Measurements from ENCODE around the gene XYLT2.

- TF ChIP-seq CTCF (IDR thresholded peaks at IDR 0.05): no peak
- no peak for TF ChIP-seq POLR2A (IDR thresholded peaks at IDR 0.05)
Measured at GRCh38 chr17:50347894-50348291, 2.0 kb downstream of the XYLT2 start.
